GM12892 (cell line): ENCODE data around the gene GPR176.

Experiments
- DNase-seq: peaks from one replicate; pipeline ENCODE4 v3.0.0; 2011; ENCODE audit not compliant: insufficient read length
- FAIRE-seq: peaks from 2 replicates; lab custom pipeline; 2011; peaks lifted over from hg19 to GRCh38; lab: Jason Lieb, UNC
- POLR2A ChIP-seq: IDR thresholded peaks from 2 replicates; pipeline ENCODE4 v1.6.1; 2011; ENCODE audit warnings: low read depth, low read length, control low read depth
- POLR2AphosphoS5 ChIP-seq: IDR thresholded peaks from 2 replicates; pipeline ENCODE4 v1.6.1; 2011; ENCODE audit warnings: low read depth, low read length, control low read depth
- TAF1 ChIP-seq: IDR thresholded peaks from 2 replicates; pipeline ENCODE4 v1.6.1; 2011; ENCODE audit warnings: low read depth, mild to moderate bottlenecking, control low read depth, low read length, borderline replicate concordance

GPR176 gene

DNA sequence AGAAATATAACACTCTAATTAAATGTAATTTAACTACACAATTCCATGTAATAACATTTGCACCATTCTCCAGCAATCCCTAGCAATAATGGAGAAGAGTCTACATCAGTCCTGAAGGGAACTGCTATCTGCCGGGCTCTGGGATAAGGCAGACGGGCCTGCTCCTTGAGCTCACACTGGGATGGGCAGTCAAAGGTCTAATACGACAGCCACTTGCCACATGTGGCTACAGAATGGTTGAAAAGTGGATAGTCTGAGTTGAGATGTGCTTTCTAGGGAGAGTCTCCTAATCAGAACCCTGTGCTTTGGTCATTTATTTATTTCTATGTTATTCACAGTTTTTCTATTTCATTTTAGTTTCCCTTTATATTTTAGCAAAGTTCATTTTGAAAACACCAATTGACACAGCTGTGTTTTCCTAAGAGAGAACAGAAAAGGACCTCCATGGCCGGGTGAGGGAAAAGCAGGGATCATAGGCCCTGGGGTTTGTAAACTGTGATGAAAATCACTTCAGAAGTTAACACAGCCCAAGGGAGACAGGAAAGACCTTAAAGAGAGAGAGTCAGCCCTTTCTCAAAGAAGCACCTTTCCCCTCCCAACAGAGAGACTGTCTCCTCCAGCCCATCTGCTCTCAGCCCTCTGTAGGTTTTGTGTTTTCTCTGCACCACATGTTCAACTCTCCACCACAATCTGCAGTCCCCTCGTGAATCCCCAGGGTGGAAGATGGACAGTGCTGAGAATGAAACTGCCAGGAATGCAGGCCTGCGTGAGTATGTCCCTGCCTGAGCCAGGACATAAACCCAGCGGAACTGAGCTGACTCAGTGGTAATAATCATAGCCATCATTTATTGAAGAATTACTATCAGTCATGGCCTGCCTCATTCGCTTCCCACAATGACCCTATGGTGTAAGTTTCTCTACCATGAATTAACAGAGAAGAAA lies 149.0 kb downstream of the GPR176 start:
- no peak for TF ChIP-seq POLR2AphosphoS5
- no peak for TF ChIP-seq POLR2A
- no peak for TF ChIP-seq TAF1
- FAIRE-seq (no peak), DNase-seq (no peak)

GRCh38 chr15:39767921-39768320 lies 152.1 kb downstream of the GPR176 start:
- FAIRE-seq (no peak), DNase-seq (no peak)
- TF ChIP-seq POLR2AphosphoS5: no peak
- no peak for TF ChIP-seq TAF1
- no peak for TF ChIP-seq POLR2A

- TF ChIP-seq TAF1 (no peak), POLR2A (no peak), POLR2AphosphoS5 (no peak)
- FAIRE-seq: no peak
- DNase-seq: no peak
Measured at GRCh38 chr15:39761006-39761405, 159.1 kb downstream of the GPR176 start.

GRCh38 chr15:39756806-39757522 lies 163.1 kb downstream of the GPR176 start:
- no peak for TF ChIP-seq POLR2AphosphoS5
- no peak for TF ChIP-seq TAF1
- TF ChIP-seq POLR2A: no peak
- no peak for DNase-seq
- FAIRE-seq: no peak

DNA sequence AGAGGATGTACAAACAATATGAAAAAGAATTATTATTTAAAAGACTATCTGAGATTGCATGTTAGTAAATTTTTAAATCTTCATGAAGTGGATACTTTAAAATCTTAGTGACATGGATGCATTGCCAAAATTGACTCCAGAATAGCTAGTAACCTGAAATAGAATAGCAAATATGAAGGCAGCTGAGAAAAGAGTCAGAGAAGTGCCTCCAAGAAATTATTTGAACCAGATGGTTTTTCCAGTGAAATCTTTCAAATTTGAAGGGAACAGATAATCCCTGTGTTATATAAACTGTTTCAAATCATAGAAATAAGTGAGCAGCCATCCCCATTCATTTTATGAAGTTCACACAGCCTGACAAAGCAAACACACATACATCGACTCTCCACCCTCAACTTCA lies 167.1 kb downstream of the GPR176 start:
- DNase-seq: no peak
- FAIRE-seq: no peak
- TF ChIP-seq TAF1 (no peak), POLR2AphosphoS5 (no peak), POLR2A (no peak)

- FAIRE-seq (no peak), DNase-seq (no peak)
- TF ChIP-seq POLR2AphosphoS5 (no peak), TAF1 (no peak), POLR2A (no peak)
Measured at GRCh38 chr15:39752246-39752645, 167.8 kb downstream of the GPR176 start.
